NOMO-1 treated with dmso at 0.1 percent for 144 hours (cell line): ENCODE results near the gene DHRS9.

ENCODE experiments used
- DNase-seq: peaks from one replicate; lab custom pipeline; 2025; ENCODE audit not compliant: unreplicated experiment; lab: John Stamatoyannopoulos, UW

The DHRS9 gene

DNA sequence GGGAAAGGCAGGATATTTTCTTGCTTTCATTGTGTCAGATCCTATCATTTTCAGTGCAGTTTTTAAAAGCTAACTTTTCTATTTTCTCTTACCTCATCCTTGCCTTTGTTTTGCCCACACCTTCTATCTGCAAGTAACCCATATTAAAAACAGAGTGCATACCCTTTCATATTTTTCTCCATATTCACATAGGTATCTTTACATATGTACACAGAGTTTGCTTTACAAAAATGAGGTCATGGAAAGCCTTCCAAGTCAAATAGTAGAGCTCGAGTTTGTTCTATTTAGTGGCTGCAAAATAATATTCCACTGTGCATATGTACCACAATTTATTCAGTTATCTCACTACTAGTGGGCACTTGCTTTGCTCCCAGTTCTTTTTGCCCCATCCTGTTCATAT, 3.9 kb upstream of the DHRS9 start:
- no peak for DNase-seq

GRCh38 chr2:169065864-169066517, 3.4 kb upstream of the DHRS9 start:
- no peak for DNase-seq

- no peak for DNase-seq
These were observed 2.5 kb upstream of the DHRS9 start for GRCh38 chr2:169066897-169067296.

DNA sequence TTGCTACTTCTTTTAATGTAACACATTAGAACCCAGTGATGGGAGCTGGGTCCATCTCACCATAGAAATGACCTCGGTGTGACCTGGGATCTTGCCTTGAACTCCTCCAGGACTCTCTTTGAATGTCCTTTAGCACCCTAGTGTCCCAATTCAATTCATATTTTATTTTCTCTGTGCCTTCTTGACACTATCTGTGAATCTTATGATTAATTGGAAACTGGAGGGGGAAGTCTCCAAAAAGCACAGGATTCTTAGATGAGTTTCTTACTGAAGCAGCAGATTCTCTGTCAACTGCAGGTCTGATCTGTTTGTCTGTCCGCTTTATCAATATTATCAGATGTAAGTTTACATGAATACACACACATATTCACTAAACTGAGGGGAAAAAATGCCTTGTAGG, 470 bp downstream of the DHRS9 start:
- no peak for DNase-seq

- no peak for DNase-seq
These were observed 2.1 kb downstream of the DHRS9 start for GRCh38 chr2:169071455-169071854.

GRCh38 chr2:169072163-169072925, 3.0 kb downstream of the DHRS9 start:
- peak; percentile 89 for DNase-seq

GRCh38 chr2:169073211-169073962, 4.0 kb downstream of the DHRS9 start:
- no peak for DNase-seq

DNA sequence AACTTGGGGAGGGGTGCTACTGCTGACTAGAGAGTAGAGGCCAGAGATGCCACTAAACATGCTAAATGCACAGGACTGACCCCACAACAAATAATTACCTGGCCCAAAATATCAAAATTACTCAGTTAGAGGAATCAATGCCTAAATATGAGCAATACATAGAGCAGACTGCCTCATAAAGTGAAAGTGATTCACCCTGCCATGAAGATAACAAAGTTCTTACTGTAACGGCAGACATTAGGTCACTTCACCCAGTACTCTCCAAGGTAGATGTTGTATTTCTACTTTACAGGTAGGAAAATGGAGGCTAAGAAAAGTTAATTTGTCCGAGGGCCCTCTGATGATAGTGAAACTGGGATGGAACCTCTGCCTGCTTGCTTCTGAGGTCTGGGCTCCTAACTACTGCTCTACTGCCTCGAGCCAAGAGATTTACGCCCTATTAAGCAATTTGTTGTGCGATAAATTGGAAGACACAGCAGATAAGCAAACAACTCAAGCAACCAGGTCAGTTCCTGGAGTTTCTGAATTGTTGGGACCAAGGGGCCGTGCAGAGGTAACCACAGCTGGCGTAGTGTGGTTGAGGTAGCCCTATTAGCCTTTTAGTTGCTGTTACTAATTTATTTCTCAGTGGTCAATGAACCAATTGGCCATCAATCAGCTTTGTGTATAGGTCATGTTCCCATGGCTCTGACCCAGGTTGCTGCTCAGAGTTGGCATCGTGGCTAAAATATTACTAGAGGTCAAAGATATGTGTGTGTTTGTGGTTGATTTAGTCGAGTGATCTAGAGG, 4.8 kb downstream of the DHRS9 start:
- no peak for DNase-seq

- no peak for DNase-seq
These were observed 8.4 kb downstream of the DHRS9 start for GRCh38 chr2:169077674-169078240.

DNA sequence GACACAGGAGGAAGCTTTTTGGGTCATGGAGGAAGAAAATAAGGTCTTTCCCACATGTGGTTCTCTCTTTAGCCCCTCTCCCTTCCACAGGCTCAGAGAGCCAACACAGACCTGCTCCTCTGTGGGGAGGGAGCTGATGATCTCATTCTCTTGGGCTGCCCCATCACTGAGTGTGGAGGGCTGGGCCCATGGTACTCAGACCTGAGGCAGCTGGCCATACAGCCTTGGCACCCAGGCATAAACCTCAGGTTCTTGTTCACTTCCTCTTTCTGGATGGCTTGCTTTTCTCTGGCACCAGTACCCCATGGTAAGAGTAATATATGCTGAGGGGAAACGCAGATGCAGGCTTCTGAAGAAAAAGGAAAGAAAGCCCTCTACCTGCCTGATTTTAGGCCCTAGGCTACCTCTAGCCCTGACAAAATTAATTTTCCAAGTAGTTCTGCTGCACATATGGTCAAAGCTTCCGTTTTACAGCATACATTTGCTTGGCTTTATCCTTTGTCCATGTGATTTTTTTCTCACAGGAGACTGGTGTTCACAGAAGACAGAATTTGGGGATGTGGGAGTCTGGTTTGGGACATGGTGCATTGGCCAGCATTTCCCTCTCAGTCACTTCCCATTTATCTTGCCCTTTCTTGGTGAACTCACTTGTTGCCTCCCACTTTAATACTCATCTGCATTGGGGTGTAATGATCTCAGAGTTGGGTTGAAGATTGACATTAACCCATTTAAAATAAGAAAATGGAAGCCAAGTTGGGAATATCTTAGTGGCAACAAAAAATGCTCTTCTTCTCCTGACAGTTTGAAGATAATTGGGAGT, 11.1 kb downstream of the DHRS9 start:
- peak; percentile 70 for DNase-seq

DNA sequence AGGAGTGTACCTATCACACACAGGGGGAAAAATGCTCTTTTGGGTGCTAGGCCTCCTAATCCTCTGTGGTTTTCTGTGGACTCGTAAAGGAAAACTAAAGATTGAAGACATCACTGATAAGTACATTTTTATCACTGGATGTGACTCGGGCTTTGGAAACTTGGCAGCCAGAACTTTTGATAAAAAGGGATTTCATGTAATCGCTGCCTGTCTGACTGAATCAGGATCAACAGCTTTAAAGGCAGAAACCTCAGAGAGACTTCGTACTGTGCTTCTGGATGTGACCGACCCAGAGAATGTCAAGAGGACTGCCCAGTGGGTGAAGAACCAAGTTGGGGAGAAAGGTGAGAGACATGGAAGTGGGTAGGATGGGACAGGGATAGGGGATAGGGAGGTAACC, 12.2 kb downstream of the DHRS9 start:
- DNase-seq, result no peak

- peak; percentile 72 for DNase-seq
These were observed 13.6 kb downstream of the DHRS9 start for GRCh38 chr2:169082995-169083394.

DNA sequence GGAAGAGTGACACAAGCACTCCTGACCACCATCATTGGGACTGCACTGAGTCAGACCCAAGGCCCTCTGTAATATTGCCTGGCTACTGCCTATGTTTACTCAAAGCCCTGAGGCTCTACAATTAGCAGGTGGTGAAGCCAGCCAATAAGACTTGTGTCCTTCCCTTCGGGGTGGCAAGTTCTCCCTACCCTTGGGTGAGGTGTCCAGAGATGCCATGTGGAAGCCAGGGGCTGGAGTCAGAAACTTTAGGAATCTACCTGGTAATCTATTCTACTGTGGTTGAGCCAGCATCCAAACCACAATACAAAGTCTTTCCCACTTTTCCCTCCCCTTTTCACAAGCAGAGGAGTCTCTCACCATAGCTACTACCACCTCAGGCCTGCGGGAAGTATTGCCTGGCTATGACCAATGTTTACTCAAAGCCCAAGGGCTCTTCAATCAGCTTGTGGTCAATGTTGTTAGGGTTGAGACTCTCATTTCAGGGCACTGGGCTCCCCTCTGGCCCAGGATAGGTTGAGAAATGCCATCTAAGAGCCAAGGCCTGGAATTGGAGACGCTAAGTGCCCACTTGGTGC, 17.6 kb downstream of the DHRS9 start:
- no peak for DNase-seq

DNA sequence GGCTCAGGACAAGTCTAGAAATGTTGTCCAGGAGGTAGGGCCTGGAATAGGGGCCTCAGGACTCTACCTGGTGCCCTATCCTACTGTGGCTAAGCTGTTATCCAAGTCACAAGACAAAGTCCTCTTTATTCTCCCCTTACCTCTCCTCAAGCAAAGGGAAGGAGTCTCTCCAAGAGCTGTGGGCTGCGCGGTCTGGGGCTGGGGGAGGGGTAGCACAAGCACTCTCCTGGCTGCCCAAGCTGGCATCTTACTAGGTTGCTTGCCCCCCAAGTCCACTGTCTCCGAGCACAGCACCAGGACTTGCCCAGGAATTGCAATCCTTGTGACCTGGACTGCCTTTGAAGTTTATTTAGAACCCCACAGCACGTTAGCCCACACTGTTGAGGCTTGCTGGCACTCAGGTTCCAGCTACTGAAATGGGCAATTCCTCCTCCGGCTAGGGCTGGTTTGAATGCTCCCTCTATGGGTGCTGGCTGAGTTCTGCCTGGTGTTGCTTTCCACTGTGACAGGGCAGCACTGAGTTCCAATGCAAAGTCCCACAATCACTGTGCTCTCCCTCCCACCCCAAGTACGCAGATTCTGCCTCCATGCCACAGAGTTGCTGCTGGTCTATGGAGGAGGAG, 18.5 kb downstream of the DHRS9 start:
- no peak for DNase-seq

GRCh38 chr2:169089182-169089581, 19.8 kb downstream of the DHRS9 start:
- DNase-seq, result no peak

GRCh38 chr2:169090133-169090820, 20.9 kb downstream of the DHRS9 start:
- DNase-seq, result peak; percentile 76

DNA sequence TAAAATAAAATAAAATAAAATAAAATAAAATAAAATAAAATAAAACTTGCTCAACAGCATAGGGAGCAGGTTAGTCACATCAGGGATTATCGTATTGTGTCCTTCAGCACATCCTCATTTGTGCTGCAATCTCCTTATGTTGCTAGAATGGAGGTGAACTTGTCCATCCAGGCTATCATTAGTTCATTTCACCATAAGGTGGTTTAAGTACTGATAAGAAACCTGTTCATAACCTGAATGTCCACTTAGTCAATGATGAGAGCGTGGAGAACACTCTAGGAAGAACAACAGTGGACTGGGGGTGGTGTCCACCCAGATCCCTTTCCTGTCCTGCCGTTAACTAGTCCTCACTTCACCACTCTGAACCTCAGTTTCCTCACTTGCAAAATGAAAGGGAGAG, 21.9 kb downstream of the DHRS9 start:
- no peak for DNase-seq

- DNase-seq, result no peak
These were observed 22.6 kb downstream of the DHRS9 start for GRCh38 chr2:169091761-169092519.
